Caco-2 (cell line): Measurements from ENCODE around the gene RALGPS2. TPM values are rescaled to one million over a fixed set of nuclear protein-coding genes. Genes with fewer than 3 reads are reported as not detected.

Experiments used
- BruUV-seq: library from RNA; stranded (reverse); fragments of 400-500 nt; replicated peaks from 2 replicates; lab custom pipeline; 2021; lab: Mats Ljungman, UMichigan
- CTCF ChIA-PET: fragments of 300-600 bp; sonication (Branson Sonifier 250); formaldehyde crosslinking; loops from one replicate; lab custom pipeline; 2022; ENCODE audit warnings: antibody characterized with exemption; lab: Charles Lee
- POLR2A ChIA-PET: fragments of 300-600 bp; sonication (Branson Sonifier 250); formaldehyde crosslinking; loops from one replicate; lab custom pipeline; 2022; ENCODE audit warnings: antibody characterized with exemption; lab: Charles Lee
- DNase-seq, 2 experiments: peaks; one replicate each; pipeline versions ENCODE4 v3.0.0 to v3.0.0-alpha.2; 2020 to 2022
- H3K27me3 ChIP-seq: replicated peaks from 2 replicates; pipeline ENCODE4 v1.6.0; 2011; ENCODE audit warnings: low read length; ENCODE audit not compliant: control insufficient read depth, insufficient read depth
- H3K36me3 ChIP-seq: 2 replicates; pipeline ENCODE4 v1.5.1; 2011; ENCODE audit warnings: low read length; ENCODE audit not compliant: control insufficient read depth, insufficient read depth
- H3K4me1 ChIP-seq: fragments of 250-450 bp; sonication (Bioruptor Pico); 2 replicates; pipeline ENCODE4 v1.5.1; 2020; ENCODE audit warnings: mild to moderate bottlenecking
- H3K4me3 ChIP-seq: 2 replicates; pipeline ENCODE4 v1.5.1; 2011; ENCODE audit warnings: low read depth, mild to moderate bottlenecking, control low read depth, low read length
- H3K9me3 ChIP-seq: fragments of 250-450 bp; sonication (Bioruptor Pico); 2 replicates; pipeline ENCODE4 v1.5.1; 2020; ENCODE audit warnings: mild to moderate bottlenecking, moderate library complexity
- H3K27ac Mint-ChIP-seq: one replicate; pipeline ENCODE4 v1.8.0; 2022; ENCODE audit warnings: mixed read lengths; ENCODE audit not compliant: unreplicated experiment
- H3K27me3 Mint-ChIP-seq: one replicate; pipeline ENCODE4 v1.8.0; 2022; ENCODE audit warnings: mixed read lengths; ENCODE audit not compliant: insufficient read depth, unreplicated experiment
- H3K36me3 Mint-ChIP-seq: one replicate; pipeline ENCODE4 v1.8.0; 2022; ENCODE audit warnings: mild to moderate bottlenecking, mixed read lengths; ENCODE audit not compliant: insufficient read depth, unreplicated experiment
- H3K4me1 Mint-ChIP-seq: one replicate; pipeline ENCODE4 v1.8.0; 2022; ENCODE audit warnings: low read depth, mixed read lengths; ENCODE audit not compliant: unreplicated experiment
- H3K4me3 Mint-ChIP-seq: one replicate; pipeline ENCODE4 v1.8.0; 2022; ENCODE audit warnings: mild to moderate bottlenecking, moderate library complexity, mixed read lengths; ENCODE audit not compliant: unreplicated experiment
- H3K9me3 Mint-ChIP-seq: one replicate; pipeline ENCODE4 v1.8.0; 2022; ENCODE audit warnings: mixed read lengths; ENCODE audit not compliant: unreplicated experiment
- intact Hi-C: fragments of 100-400 bp; cut with micrococcal nuclease; formaldehyde crosslinking; loops from one replicate; pipeline ENCODE4 v1.10.0; 2022; ENCODE audit not compliant: unreplicated experiment
- total RNA-seq: library from RNA; stranded (reverse); gene quantifications from 2 replicates; pipeline ENCODE4 v1.2.3, GENCODE V29; 2022
- TF ChIP-seq, protein P1 (sequence below), 2 experiments: fragments of 200-600 bp in 1 of 2; IDR thresholded peaks; 1 replicate in 1 of 2; 2 replicates in 1 of 2; pipeline versions ENCODE4 v1.5.1 to v1.8.0; 2011 to 2022; ENCODE audit warnings: antibody characterized with exemption in 1 of 2, control low read depth in 1 of 2, inconsistent platforms in 1 of 2, low read depth in 1 of 2, low read length in 1 of 2, mild to moderate bottlenecking in 1 of 2, moderate library complexity in 1 of 2; ENCODE audit not compliant: insufficient read depth in 1 of 2, severe bottlenecking in 1 of 2, unreplicated experiment in 1 of 2

The RALGPS2 gene
- total RNA-seq, 1 experiment from 2014 or later: 26.1 TPM

DNA sequence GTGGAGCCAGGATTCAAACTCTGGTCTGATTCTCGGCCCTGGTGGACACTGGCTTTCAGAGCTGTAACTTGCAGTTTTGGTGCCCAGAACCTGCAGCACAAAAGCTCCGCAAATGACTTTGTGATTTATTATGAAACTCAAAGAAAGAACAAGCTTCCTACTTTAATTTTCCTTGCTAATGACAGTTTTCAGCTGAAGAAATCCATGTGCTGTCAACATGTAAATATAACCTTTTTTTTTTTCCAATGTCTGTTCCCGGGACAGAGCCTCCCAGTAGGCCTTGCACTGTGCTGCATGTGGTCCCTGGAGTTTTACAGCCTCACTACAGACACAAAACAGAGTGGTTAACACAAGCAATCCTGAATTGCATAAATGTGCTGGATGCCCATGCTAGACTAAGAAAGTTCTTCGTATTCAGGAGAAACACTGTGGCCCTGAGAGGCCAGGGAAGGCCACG lies 208.1 kb downstream of the RALGPS2 start:
- ChIA-PET CTCF (no interaction called here), POLR2A (no interaction called here)
- Mint-ChIP-seq H3K4me1 (no peaks in the 10 kb centered on the region), H3K4me3 (no peak overlapping the region), H3K27me3 (no peaks in the 10 kb centered on the region), H3K9me3 (no peaks in the 10 kb centered on the region), H3K36me3 (peaks cover 5% of the 10 kb centered on the region), H3K27ac (no peak overlapping the region)
- DNase-seq: no peak
- intact Hi-C loops: no loop called here
- TF ChIP-seq, protein P1, sequence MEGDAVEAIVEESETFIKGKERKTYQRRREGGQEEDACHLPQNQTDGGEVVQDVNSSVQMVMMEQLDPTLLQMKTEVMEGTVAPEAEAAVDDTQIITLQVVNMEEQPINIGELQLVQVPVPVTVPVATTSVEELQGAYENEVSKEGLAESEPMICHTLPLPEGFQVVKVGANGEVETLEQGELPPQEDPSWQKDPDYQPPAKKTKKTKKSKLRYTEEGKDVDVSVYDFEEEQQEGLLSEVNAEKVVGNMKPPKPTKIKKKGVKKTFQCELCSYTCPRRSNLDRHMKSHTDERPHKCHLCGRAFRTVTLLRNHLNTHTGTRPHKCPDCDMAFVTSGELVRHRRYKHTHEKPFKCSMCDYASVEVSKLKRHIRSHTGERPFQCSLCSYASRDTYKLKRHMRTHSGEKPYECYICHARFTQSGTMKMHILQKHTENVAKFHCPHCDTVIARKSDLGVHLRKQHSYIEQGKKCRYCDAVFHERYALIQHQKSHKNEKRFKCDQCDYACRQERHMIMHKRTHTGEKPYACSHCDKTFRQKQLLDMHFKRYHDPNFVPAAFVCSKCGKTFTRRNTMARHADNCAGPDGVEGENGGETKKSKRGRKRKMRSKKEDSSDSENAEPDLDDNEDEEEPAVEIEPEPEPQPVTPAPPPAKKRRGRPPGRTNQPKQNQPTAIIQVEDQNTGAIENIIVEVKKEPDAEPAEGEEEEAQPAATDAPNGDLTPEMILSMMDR (IDR thresholded peaks at IDR 0.05; ENCODE audit: insufficient read depth in 1 of 2, low read depth in 1 of 2, low read length in 1 of 2, severe bottlenecking in 1 of 2, unreplicated experiment in 1 of 2): no peak
- Histone ChIP-seq H3K9me3 (no peaks in the 10 kb centered on the region), H3K4me1 (no peaks in the 10 kb centered on the region), H3K27me3 (no peaks in the 10 kb centered on the region; the same call in 1 of the 2 replicates), H3K4me3 (no peak overlapping the region), H3K36me3 (no peaks in the 10 kb centered on the region)
- no TSS peak for BruUV-seq

DNA sequence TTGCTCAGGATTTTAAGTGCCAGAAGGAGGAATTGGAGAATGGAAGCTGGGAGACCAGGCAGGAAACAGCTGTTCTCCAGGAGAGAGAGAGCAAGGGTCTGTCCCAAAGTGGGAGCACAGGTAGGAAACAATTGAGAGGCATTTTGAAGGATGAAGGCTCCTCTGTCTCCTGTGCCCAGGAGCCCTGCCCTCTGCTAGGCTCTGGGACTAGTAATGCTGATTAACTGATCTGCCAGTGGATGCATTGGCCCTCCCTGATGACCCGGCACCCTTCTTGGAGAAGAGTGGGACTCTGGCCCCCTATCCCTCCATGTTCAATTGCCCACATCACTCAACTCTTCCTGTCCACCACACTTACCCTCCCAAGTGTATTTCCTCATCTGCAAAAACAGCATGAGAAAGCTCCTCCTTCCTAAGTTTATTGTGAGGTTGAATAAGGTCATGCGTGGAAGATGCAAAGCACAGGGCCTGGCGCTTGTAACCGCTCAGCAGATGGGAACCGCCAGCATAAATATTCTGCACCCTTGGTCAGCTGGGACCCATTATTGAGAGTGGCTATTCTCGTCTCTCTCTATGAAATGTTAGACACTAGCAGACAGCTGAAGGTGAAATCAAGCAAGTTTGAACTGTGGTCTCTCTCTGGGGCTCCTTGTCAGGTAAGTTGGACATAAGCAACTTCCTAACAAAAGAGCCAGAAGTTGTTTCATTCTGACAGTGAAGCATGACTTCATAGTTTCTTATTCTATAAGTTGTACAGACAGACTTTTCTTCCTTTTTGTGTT lies 208.9 kb downstream of the RALGPS2 start:
- H3K27me3 Mint-ChIP-seq: no peaks in the 10 kb centered on the region
- intact Hi-C loops: no loop called here
- no peak overlapping the region for H3K4me3 Mint-ChIP-seq
- no peaks in the 10 kb centered on the region; the same call in 1 of the 2 replicates for H3K27me3 ChIP-seq
- no peaks in the 10 kb centered on the region for H3K4me1 ChIP-seq
- no peaks in the 10 kb centered on the region for H3K9me3 Mint-ChIP-seq
- H3K36me3 ChIP-seq: no peaks in the 10 kb centered on the region
- H3K9me3 ChIP-seq: no peaks in the 10 kb centered on the region
- BruUV-seq: no TSS peak
- DNase-seq: no peak
- no peak overlapping the region for H3K4me3 ChIP-seq
- ChIA-PET POLR2A (no interaction called here), CTCF (no interaction called here)
- peaks cover 5% of the 10 kb centered on the region for H3K36me3 Mint-ChIP-seq
- no peak overlapping the region for H3K27ac Mint-ChIP-seq
- no peaks in the 10 kb centered on the region for H3K4me1 Mint-ChIP-seq
- TF ChIP-seq, protein P1 (IDR thresholded peaks at IDR 0.05; ENCODE audit: insufficient read depth in 1 of 2, low read depth in 1 of 2, low read length in 1 of 2, severe bottlenecking in 1 of 2, unreplicated experiment in 1 of 2): no peak

DNA sequence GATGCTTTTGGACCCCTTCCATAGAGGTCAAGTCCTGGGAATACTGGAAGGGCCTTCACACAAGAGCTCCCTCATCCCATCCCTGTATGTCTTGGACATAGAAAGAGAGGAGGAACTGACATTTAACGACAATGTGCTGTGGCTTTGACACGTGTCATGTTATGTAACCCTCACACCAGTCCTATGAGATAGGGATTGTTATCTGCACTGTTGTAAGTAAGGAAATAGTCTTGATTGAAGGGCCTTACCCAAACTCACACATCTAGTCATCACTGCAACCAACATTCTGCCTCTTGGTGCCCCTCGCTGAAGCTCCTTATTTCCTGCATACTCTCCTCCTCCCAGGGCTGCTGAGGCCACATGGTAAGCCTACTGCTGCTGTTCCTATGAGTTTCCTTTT lies 209.5 kb downstream of the RALGPS2 start:
- no peak overlapping the region for H3K4me3 ChIP-seq
- TF ChIP-seq, protein P1 (IDR thresholded peaks at IDR 0.05; ENCODE audit: insufficient read depth in 1 of 2, low read depth in 1 of 2, low read length in 1 of 2, severe bottlenecking in 1 of 2, unreplicated experiment in 1 of 2): no peak
- no peak overlapping the region for H3K4me3 Mint-ChIP-seq
- no peaks in the 10 kb centered on the region; the same call in 1 of the 2 replicates for H3K27me3 ChIP-seq
- H3K27ac Mint-ChIP-seq: no peak overlapping the region
- no peaks in the 10 kb centered on the region for H3K9me3 ChIP-seq
- CTCF ChIA-PET: no interaction called here
- intact Hi-C loops: no loop called here
- no peaks in the 10 kb centered on the region for H3K9me3 Mint-ChIP-seq
- no peaks in the 10 kb centered on the region for H3K36me3 ChIP-seq
- H3K27me3 Mint-ChIP-seq: no peaks in the 10 kb centered on the region
- POLR2A ChIA-PET: no interaction called here
- no peaks in the 10 kb centered on the region for H3K4me1 ChIP-seq
- DNase-seq: no peak
- H3K4me1 Mint-ChIP-seq: no peaks in the 10 kb centered on the region
- H3K36me3 Mint-ChIP-seq: peaks cover 5% of the 10 kb centered on the region
- no TSS peak for BruUV-seq
